RPMI8226 (cell line): ENCODE results near the gene EXOC6.

Experiments used
- DNase-seq: peaks from one replicate; pipeline ENCODE4 v3.0.0-alpha.2; 2015

EXOC6 gene

GRCh38 chr10:92834986-92835385 is 13.3 kb upstream of the EXOC6 start:
- no peak for DNase-seq

GRCh38 chr10:92837456-92837855 is 10.9 kb upstream of the EXOC6 start:
- no peak for DNase-seq

GRCh38 chr10:92839191-92840085 is 8.9 kb upstream of the EXOC6 start:
- peak; percentile 71 for DNase-seq

DNA sequence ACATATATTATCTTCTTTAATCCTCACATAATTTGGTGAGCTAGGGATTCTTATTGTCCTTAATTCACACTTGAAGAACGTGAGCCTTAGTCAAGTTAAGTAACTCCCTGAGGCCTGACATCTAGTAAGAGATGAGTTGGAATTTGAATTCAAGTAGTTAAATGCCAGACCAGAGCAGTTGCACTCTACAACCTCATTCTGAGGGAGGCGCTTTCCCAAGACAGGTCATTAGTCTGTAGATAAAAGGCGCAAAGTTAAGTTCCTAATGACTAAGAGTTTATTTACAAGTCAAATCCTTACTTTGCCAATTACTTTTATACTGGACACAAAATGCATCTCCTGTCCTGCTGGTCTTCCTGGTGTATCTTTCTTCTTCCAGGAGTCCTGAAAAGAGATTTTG is 3.6 kb upstream of the EXOC6 start:
- DNase-seq: no peak

DNA sequence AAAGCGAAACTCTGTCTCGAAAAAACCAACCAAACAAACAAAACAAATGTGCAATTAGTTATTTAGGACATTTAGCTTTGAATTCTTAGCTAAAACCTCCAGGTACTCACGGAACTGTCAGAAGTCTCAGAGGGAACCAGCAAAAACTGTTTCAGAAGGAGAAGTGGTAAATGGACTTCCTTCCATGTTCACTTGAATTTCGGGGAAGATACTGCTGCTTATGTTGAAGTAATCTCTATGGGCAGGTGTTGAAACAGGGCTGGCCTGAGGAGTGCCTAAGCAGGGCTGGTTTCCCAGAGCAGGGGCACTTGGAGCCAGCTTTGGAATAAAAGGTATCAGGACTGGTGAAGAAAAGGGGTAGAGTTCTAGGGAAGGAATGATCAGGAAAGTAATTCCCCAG is 2.4 kb upstream of the EXOC6 start:
- DNase-seq: no peak

- no peak for DNase-seq
Measured at GRCh38 chr10:92846344-92846743, 2.0 kb upstream of the EXOC6 start.

- DNase-seq: no peak
Measured at GRCh38 chr10:92846854-92847201, 1.5 kb upstream of the EXOC6 start.

- DNase-seq: no peak
Measured at GRCh38 chr10:92847202-92847864, 987 bp upstream of the EXOC6 start.

GRCh38 chr10:92848037-92848440 is 281 bp upstream of the EXOC6 start:
- no peak for DNase-seq

DNA sequence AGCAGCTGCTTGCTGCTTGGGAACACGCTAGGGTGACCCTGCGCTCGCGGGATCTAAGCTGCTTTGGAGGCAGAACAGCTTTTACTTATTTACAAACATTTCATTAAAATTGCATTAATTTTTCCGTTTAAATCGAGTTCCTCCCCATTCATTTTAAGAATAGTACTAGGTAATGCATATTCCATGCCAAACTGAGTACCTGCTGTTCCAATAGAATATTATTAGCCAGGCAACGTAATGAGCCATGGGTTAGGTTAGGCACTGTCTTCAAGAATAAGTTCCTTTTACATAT is 860 bp downstream of the EXOC6 start:
- no peak for DNase-seq

- DNase-seq: no peak
Measured at GRCh38 chr10:92849576-92850090, 1.3 kb downstream of the EXOC6 start.

DNA sequence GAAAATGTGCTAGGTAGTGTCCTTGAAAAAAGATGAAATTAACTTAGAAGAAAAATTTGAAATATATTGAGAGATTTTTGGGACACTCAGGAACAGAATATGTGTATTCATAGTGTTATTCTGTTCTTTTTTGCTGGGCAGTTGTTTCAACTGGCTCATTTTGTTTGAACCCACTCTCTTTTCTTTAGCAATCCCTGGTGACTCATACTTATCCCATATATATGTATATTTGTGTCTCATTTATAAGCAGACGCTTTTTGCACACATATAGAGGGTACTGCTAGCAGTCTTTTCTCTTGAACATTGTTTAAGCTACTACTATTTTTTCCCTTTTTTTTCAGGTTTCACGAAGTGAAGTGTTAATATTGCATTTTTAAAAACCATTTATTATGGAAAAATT is 1.9 kb downstream of the EXOC6 start:
- no peak for DNase-seq

DNA sequence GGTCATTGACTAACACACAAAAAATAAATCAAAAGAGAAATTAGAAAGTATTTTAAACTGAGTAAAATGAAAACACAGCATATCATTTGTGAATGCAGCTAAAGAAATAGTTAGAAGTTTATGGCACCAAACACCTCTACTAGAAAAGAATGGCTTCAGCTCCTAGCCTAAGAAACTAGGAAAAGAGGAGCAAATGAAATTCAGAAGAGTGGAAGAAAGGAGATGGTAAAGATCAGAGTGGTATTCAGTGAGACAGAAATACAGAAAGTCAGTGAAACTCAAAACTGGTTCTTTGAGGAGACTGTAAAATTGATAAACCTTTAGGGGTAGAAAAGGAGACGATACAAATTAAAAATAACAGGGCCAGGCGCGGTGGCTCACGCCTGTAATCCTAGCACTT is 2.7 kb downstream of the EXOC6 start:
- DNase-seq: no peak

GRCh38 chr10:92855560-92855959 is 7.2 kb downstream of the EXOC6 start:
- DNase-seq: no peak

DNA sequence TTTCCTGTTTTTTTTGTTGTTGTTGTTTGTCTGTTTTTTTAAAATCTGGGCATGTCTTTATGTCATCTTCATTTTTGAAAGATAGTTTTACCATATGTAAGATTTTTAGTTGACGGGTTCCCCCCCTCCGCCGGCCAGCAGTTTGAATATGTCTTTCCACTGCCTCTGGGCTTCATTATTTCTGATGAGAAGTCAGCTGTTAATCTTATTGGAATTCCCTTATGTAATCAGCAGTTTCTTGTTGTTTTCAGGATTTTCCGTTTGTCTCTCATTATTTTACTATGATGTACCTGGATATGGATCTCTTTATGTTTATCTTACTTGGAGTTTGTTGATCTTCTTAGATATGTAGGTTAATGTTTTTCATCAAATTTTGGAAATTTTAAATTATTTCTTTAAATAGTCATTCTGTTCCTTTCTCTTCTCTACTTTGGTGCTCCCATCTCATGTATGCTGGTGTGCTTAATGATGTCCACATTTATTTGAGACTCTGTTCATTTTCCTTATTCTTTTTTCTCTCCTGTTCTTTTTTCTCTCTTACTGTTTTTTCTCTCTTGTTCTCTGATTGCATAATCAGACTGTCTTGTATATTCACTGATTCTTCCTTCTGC is 9.7 kb downstream of the EXOC6 start:
- no peak for DNase-seq

DNA sequence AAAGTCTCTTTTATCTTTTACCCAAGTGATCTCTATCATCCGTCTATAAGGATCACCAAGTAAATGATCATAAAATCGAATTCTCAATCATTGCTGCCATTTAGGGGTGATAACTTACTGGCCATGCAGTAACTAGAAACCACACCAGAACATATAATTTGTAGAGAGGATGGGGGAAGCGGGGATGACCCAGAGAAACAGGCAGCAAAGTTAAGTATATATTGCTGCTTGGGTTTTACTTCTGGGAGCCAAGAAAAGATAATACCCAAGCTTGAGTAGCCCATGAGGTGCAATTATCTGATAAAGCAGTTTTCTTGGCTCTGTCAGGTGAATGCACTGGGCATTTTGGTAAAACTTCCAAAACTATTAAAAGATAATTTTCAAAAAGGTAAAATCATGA is 18.9 kb downstream of the EXOC6 start:
- DNase-seq: no peak

GRCh38 chr10:92868036-92868435 is 19.7 kb downstream of the EXOC6 start:
- no peak for DNase-seq

DNA sequence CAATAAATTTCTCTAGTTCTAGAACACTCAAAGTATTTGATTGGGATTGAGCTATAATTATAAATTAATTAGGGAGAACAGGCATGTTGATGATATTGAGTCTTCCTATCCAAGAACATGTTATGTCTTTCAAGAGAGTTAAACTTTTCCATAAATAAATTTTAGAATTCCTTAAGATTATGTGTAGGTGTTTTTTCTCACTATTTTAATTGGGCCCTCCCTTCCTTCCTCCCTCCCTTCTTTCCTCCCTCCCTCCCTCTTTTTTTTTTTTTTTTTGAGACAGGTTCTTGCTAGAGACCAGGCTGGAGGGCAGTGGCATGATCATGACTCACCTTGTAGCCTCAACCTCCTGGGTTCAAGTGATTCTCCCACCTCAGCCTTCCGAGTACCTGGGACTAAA is 20.2 kb downstream of the EXOC6 start:
- DNase-seq: no peak

DNA sequence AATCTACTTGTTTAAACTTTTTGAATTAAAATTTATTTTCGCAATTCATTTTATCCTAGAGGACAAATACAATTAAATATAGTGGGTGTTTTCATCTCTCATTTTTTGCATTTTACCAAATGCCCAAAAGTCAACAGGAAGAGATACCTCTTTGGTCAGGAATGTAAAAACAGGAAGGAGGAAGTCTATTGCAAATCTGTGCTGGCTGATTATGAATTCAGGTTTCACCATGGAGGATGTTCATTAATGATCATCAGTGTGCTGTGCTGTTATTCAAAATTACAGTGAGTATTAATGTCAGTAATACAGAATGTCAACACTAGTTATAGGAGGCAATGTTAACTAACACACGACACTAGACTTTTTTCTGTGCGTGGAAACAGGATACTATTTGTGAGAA is 24.7 kb downstream of the EXOC6 start:
- no peak for DNase-seq

- no peak for DNase-seq
Measured at GRCh38 chr10:92876509-92877036, 28.3 kb downstream of the EXOC6 start.

DNA sequence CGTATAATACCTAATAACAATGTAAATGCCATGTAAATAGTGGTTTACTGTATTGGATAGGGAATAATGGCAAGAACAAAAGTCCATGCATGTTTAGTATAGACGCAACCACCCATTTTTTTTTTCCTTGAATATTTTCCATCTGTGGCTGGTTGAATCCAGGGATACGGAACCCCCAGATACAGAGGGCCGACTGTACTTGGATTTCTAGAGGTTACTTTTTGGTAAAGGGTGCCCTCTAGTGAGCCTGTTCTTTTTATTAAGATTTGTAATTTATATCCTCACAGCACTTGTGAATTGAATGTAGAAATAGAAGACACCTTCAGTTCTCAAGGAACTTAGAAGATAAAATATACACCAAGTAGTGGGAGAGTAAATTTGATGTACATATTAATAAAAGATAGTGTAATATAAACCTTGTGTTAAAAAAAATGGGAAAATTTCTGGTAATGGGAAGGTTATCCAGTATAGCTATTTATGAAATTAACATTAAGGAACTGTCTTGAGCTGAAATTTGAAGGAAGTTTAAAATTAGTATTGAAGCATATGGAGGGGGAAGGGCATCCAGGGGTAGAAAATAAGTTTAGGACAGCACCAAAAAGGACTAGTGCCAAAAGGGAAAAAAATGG is 32.0 kb downstream of the EXOC6 start:
- peak; percentile 18 for DNase-seq

GRCh38 chr10:92880917-92881316 is 32.6 kb downstream of the EXOC6 start:
- DNase-seq: no peak

- no peak for DNase-seq
Measured at GRCh38 chr10:92886334-92886961, 38.1 kb downstream of the EXOC6 start.
